Cerebellar cortex (tissue), 1 donor: Measurements from ENCODE around the gene DNAH1.
A peak's percentile ranks its signal among the peaks of the same experiment; 100 is the strongest.

Experiments used
- DNase-seq: peaks from one replicate; pipeline ENCODE4 v3.0.0-alpha.2; 2015; ENCODE audit warnings: low spot score

The DNAH1 gene

DNA sequence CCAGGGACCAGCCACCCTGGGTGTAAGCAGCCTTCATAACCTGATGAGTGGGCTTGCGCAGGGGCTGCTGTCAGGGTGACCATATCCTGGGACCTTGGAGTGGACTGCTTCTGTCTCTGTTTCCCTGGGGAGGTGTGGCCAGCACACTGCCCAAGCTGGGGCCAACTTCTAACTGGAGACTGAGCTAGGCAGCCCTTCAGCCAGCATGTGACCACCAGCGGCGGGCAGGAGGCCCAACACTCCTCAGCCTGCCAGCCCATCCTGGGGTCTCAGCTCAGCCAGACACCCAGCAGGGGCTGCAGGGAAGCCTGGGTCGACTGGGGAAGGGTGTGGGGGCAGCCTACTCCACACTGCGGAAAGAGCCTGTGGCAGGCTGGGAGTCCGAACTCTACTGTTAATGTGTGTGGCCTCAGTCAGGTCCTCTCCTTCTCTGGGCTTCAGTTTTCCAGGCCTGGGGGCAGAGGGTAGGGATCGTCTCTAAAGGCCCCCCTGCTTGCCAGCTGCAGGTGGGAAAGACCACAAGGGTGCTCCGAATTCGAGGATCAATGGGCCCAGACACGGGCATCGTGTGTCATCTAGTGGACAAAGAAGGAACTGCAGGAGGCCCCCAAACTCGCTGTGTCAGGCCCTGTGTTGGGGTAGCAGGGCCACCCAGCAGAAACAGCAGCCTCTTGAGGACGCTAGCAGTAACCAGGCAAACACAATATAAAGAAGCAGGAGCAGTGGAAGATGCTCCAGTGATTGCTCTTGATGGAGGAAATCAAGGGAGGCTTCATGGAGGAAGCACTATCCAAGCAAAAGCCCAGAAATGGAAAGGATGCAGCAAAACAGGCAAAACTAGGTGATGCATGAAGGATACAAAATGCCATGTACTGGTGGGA is 130.8 kb downstream of the DNAH1 start:
- peak; percentile 80 for DNase-seq

DNA sequence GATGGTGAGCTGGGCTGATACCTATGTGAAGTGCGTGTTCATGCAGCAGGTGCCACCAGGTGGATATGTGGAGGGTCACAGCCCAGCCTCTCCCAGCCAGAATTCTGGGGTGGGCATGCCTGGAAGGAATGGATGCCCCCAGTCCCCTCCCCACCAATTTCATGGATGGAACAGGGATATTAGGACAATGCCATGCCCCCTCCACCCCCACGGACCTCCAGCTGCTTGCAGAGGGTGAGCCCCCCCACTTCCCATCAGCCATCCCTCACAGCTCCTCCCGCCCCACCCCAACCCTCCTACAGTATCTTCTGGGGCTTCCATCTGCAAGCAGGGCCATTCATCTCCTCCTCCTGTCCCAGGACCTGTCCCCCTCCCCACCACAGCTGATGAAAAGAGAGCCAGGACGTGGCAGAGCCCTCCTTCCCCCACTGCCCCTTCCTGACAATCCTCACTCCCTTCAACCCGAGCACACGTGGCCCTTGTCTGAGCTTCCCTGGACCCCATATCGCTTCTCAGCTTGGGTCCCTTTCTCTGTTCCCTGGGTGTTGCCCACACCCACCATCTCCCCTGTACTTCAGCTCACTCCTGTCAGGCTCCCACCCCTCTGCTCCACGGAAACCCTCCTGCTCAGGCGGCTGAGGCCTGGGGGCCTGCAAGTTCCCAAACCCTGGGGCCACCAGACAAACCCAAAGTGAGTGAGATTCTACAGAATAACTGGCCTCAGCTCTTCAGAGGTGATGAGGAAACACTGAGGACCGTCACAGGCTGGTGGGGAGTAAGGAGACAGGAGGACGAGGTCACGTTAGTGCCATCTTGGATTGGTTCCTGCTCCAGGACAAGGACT is 131.6 kb downstream of the DNAH1 start:
- no peak for DNase-seq
